Smooth muscle cell (in vitro differentiated cells): ENCODE measurements around the gene PRR36. TPM values are rescaled to one million over a fixed set of nuclear protein-coding genes. Genes with fewer than 3 reads are reported as not detected.

Source experiments
- DNase-seq: peaks from one replicate; lab custom pipeline; 2025; ENCODE audit not compliant: unreplicated experiment; lab: John Stamatoyannopoulos, UW
- H2AFZ ChIP-seq: fragments of 200-600 bp; sonication (generic); 2 replicates; pipeline ENCODE4 v1.6.0; 2016; ENCODE audit warnings: antibody characterized with exemption, low read depth, mild to moderate bottlenecking
- H3F3A ChIP-seq: fragments of 200-600 bp; sonication (generic); 2 replicates; pipeline ENCODE4 v1.6.0; 2017; ENCODE audit warnings: antibody characterized with exemption, low read depth
- H3K27ac ChIP-seq: fragments of 200-600 bp; sonication (generic); 2 replicates; pipeline ENCODE4 v1.5.1; 2016; ENCODE audit warnings: low read depth, mild to moderate bottlenecking
- H3K27me3 ChIP-seq: fragments of 200-600 bp; sonication (generic); 2 replicates; pipeline ENCODE4 v1.6.1; 2016; ENCODE audit warnings: low read depth, mild to moderate bottlenecking
- H3K36me3 ChIP-seq: fragments of 200-600 bp; sonication (generic); 2 replicates; pipeline ENCODE4 v1.5.1; 2016; ENCODE audit warnings: low read depth
- H3K4me1 ChIP-seq: fragments of 200-600 bp; sonication (generic); 2 replicates; pipeline ENCODE4 v1.5.1; 2016; ENCODE audit warnings: low read depth
- H3K4me2 ChIP-seq: fragments of 200-600 bp; sonication (generic); 2 replicates; pipeline ENCODE4 v1.6.0; 2016; ENCODE audit warnings: mild to moderate bottlenecking
- H3K4me3 ChIP-seq: fragments of 200-600 bp; sonication (generic); 2 replicates; pipeline ENCODE4 v1.5.1; 2016; ENCODE audit warnings: mild to moderate bottlenecking
- H3K79me2 ChIP-seq: fragments of 200-600 bp; sonication (generic); 2 replicates; pipeline ENCODE4 v1.6.0; 2016; ENCODE audit warnings: low read depth, mild to moderate bottlenecking
- H3K9ac ChIP-seq: fragments of 200-600 bp; sonication (generic); 2 replicates; pipeline ENCODE4 v1.6.0; 2016; ENCODE audit warnings: low read depth
- H3K9me3 ChIP-seq: fragments of 200-600 bp; sonication (generic); replicated peaks from 2 replicates; pipeline ENCODE4 v1.5.1; 2016; ENCODE audit warnings: low read depth
- H4K20me1 ChIP-seq: fragments of 200-600 bp; sonication (generic); 2 replicates; pipeline ENCODE4 v1.6.0; 2016; ENCODE audit warnings: low read depth
- WGBS: methylation state at CpG from one replicate; pipeline ENCODE4 v1.1.7; 2016; ENCODE audit warnings: low lambda C conversion rate; 5-methylcytosine and 5-hydroxymethylcytosine counted together
- polyA plus RNA-seq: library from polyadenylated mRNA; unstranded; fragments of >200 nt; fragmentation: Nextera tagmentation; extraction: Ambion mirVana; gene quantifications from 2 replicates; pipeline ENCODE4 v1.2.1, GENCODE V29; 2016
- total RNA-seq: library from RNA; depleted of rRNA; stranded (reverse); fragments of >200 nt; gene quantifications from 2 replicates; pipeline ENCODE4 v1.2.3, GENCODE V29; 2014
- TF ChIP-seq, protein P1 (sequence below): fragments of 200-600 bp; sonication (generic); IDR thresholded peaks from 2 replicates; pipeline ENCODE4 v1.5.1; 2017; ENCODE audit warnings: borderline replicate concordance, mild to moderate bottlenecking, antibody characterized with exemption; ENCODE audit not compliant: insufficient read depth, poor library complexity, severe bottlenecking

Gene PRR36
- total and polyA plus RNA-seq, 2 experiments from 2014 or later, result 0.13 to 0.57 TPM

DNA sequence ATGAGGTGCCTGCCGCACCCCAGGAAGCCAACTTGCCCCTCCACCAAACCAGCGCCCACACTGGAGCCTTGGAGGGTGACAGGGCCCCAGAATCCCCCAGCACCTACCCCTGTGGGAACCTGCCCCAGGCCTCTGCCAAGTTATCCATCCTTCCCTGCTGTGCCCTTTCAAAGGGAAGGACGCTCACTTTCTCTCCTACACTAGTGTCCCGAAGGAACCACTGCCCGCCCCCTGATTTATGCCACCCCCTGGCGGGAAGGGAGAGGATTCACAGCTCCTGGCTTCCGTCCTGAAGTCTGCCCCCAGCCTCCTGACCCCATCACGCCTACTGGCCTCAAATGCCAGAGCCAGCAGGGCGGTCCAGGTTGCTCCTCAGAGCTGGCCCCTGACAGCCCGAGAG, 42.7 kb downstream of the PRR36 start:
- Histone ChIP-seq H3K9ac (no peak overlapping the region), H3K9me3 (no peaks in the 10 kb centered on the region), H3K4me1 (peaks cover 7% of the 10 kb centered on the region), H3K27ac (no peak overlapping the region), H3K79me2 (no peaks in the 10 kb centered on the region), H2AFZ (no peak overlapping the region), H3K4me2 (no peak overlapping the region), H3K4me3 (no peak overlapping the region), H3F3A (no peaks in the 10 kb centered on the region), H3K36me3 (no peaks in the 10 kb centered on the region), H3K27me3 (no peaks in the 10 kb centered on the region), H4K20me1 (peaks cover 31% of the 10 kb centered on the region)
- DNase-seq, result no peak
- 48% methylated on average over 10 of the region's 10 CpGs for WGBS
- TF ChIP-seq, protein P1, sequence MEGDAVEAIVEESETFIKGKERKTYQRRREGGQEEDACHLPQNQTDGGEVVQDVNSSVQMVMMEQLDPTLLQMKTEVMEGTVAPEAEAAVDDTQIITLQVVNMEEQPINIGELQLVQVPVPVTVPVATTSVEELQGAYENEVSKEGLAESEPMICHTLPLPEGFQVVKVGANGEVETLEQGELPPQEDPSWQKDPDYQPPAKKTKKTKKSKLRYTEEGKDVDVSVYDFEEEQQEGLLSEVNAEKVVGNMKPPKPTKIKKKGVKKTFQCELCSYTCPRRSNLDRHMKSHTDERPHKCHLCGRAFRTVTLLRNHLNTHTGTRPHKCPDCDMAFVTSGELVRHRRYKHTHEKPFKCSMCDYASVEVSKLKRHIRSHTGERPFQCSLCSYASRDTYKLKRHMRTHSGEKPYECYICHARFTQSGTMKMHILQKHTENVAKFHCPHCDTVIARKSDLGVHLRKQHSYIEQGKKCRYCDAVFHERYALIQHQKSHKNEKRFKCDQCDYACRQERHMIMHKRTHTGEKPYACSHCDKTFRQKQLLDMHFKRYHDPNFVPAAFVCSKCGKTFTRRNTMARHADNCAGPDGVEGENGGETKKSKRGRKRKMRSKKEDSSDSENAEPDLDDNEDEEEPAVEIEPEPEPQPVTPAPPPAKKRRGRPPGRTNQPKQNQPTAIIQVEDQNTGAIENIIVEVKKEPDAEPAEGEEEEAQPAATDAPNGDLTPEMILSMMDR, result peak; percentile 38

DNA sequence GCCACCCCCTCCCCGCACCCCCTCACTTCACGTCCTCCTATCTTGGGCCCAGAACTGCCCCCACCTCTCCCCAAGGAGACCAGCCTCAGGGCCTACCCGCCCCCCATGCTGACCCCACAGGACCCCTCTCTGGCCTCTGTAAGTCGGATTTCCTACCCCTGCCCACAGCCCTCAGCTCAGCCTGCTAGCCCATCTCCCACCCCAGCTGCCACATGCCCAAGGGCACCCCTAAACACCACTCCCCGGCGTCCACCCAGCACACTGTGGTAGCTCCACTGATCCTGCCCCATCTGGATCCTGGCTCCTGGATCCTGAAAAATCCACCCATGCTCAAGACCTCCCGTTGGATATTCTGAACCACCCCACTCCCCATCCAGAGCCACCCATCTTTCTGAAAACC, 43.4 kb downstream of the PRR36 start:
- Histone ChIP-seq H3K79me2 (no peaks in the 10 kb centered on the region), H2AFZ (no peak overlapping the region), H3K27me3 (no peaks in the 10 kb centered on the region), H3F3A (no peaks in the 10 kb centered on the region), H3K9ac (no peak overlapping the region), H4K20me1 (peaks cover 27% of the 10 kb centered on the region), H3K9me3 (no peaks in the 10 kb centered on the region), H3K36me3 (no peaks in the 10 kb centered on the region), H3K4me1 (peaks cover 7% of the 10 kb centered on the region), H3K27ac (no peak overlapping the region), H3K4me2 (peak overlapping the region; percentile 87), H3K4me3 (peak overlapping the region; percentile 77)
- DNase-seq, result no peak
- WGBS, result 29% methylated on average over 4 of the region's 7 CpGs
- TF ChIP-seq, protein P1, result no peak

DNA sequence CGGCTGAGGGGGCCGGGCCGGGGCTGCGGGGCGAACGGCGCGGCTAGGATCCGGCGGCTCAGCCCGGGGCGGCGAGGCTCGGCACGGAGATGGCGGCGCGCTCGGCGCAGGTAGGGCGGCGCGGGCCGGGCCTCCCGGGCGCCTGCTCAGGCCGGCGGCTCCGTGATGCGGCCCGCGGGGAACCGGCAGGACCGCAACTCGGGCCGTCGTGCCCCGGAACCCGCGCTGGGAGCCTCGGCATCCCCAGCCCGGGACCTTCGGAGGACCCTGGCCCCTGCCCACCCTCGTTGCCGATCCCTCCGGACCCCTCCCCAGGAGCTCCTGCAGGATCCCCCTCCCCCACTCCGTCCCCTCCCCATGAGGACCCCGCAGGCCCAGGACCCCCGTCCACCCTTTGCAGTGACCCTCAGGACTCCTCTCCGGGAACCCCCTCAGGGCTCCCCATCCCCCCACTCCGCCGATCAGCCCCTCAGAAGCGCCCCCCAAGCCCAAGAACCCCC, 43.9 kb downstream of the PRR36 start:
- 0% methylated on average over 2 of the region's 53 CpGs for WGBS
- Histone ChIP-seq H3K27ac (no peak overlapping the region), H2AFZ (no peak overlapping the region), H3K4me3 (peak overlapping the region; percentile 77), H3K4me2 (peak overlapping the region; percentile 87), H3K9me3 (no peaks in the 10 kb centered on the region), H3K27me3 (no peaks in the 10 kb centered on the region), H3F3A (no peaks in the 10 kb centered on the region), H3K4me1 (peaks cover 7% of the 10 kb centered on the region), H3K9ac (peak overlapping the region; percentile 60), H3K36me3 (no peaks in the 10 kb centered on the region), H4K20me1 (peaks cover 27% of the 10 kb centered on the region), H3K79me2 (no peaks in the 10 kb centered on the region)
- TF ChIP-seq, protein P1, result no peak
- no peak for DNase-seq
